ENCODE results near the gene PRPF18.

Gene PRPF18

GRCh38 chr10:13644866-13645265, 58.1 kb downstream of the PRPF18 start:
- no peak for DNase-seq

GRCh38 chr10:13648425-13648824, 61.7 kb downstream of the PRPF18 start:
- no peak for DNase-seq

- no peak for DNase-seq
Observed at GRCh38 chr10:13649844-13650520, 63.2 kb downstream of the PRPF18 start.

GRCh38 chr10:13650961-13651360, 64.2 kb downstream of the PRPF18 start:
- DNase-seq: no peak

GRCh38 chr10:13651969-13652720, 65.4 kb downstream of the PRPF18 start:
- DNase-seq: no peak

- DNase-seq: no peak
Observed at GRCh38 chr10:13652860-13653259, 66.1 kb downstream of the PRPF18 start.

GRCh38 chr10:13654118-13654830, 67.5 kb downstream of the PRPF18 start:
- DNase-seq: no peak

- DNase-seq: no peak
Observed at GRCh38 chr10:13654846-13655245, 68.1 kb downstream of the PRPF18 start.

- no peak for DNase-seq
Observed at GRCh38 chr10:13656337-13657100, 69.8 kb downstream of the PRPF18 start.

- DNase-seq: no peak
Observed at GRCh38 chr10:13657101-13657680, 70.4 kb downstream of the PRPF18 start.

GRCh38 chr10:13658264-13658663, 71.5 kb downstream of the PRPF18 start:
- no peak for DNase-seq

- DNase-seq: no peak
Observed at GRCh38 chr10:13658871-13659685, 72.3 kb downstream of the PRPF18 start.

GRCh38 chr10:13659887-13660550, 73.3 kb downstream of the PRPF18 start:
- DNase-seq: peak; percentile 57 to 67

- DNase-seq: no peak
Observed at GRCh38 chr10:13660551-13660920, 73.8 kb downstream of the PRPF18 start.

- no peak for DNase-seq
Observed at GRCh38 chr10:13661256-13661655, 74.5 kb downstream of the PRPF18 start.

GRCh38 chr10:13665516-13666262, 78.9 kb downstream of the PRPF18 start:
- DNase-seq: no peak

GRCh38 chr10:13668126-13668525, 81.4 kb downstream of the PRPF18 start:
- DNase-seq: no peak

- no peak for DNase-seq
Observed at GRCh38 chr10:13669182-13669855, 82.6 kb downstream of the PRPF18 start.

- no peak for DNase-seq
Observed at GRCh38 chr10:13669901-13670300, 83.1 kb downstream of the PRPF18 start.

- DNase-seq: no peak
Observed at GRCh38 chr10:13670311-13670710, 83.5 kb downstream of the PRPF18 start.

Data from stimulated activated CD4-positive, alpha-beta T cell treated with anti-CD3 and anti-CD28 coated beads, Interleukin-4, amount 100 ng/mL, for 4 hours (primary cell).